ENCODE measurements around the gene PSEN1.

DNA sequence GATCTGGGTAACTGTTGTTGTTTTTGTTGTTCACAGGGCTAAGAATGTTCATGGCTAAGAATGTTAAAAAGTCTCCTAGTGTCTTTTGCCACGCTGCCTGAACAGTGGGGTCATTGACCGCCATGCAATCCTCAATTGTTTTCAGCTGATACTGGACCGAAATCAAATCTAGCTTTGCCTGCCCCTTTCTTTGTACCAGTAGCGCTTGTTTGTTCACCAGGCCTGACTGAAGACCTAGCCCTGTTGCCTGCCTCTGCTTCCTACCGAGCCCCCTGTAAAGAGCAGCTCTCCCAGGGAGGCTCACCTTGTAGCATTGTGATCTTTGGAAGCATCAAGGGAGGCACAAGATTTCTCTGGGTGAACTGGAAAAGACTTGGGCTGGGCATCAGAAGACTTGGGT lies 6.7 kb downstream of the PSEN1 start:
- no peak for TF ChIP-seq BACH1 (IDR thresholded peaks at IDR 0.05; ENCODE audit: low read length)
- no peak for TF ChIP-seq POLR2A (IDR thresholded peaks at IDR 0.05; ENCODE audit: control extremely low read depth in 1 of 2, low read depth in 2 of 2, low read length in 2 of 2)

Measured in H1 (cell line).